Suppressor macrophage (primary cell): Measurements from ENCODE around the gene BRAF.
A peak's percentile ranks its signal among the peaks of the same experiment; 100 is the strongest.
"Not testable (repeated sequence)": the region's sequence is repeated elsewhere in the genome, so short reads cannot be mapped to it uniquely, and the experiment has no call there.

ENCODE experiments used
- DNase-seq, 4 experiments: peaks; one replicate each; pipeline ENCODE4 v3.0.0-alpha.2; 2020 to 2022

Gene BRAF

DNA sequence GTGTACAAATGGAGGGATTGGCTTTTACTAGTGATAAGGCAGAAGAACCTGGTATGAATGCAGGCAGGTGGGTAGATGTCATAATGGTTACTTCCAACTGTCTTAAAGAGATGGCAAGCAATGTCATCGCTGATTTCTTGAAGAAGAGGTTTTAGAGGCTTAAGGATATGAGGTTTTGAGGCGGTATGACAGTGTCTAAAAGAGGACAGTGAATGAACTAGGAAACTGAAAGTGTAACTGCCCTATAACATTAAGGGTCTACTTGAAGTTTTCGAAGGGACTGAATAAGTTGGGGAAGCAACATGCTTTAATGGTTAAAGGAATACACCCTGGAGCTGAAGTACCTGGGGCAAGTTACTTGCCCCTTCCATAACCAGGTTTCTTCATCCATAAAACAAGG, 157.3 kb downstream of the BRAF start:
- DNase-seq = no peak

- not testable (repeated sequence) for DNase-seq
Observed at GRCh38 chr7:140765441-140765840, 159.3 kb downstream of the BRAF start.

DNA sequence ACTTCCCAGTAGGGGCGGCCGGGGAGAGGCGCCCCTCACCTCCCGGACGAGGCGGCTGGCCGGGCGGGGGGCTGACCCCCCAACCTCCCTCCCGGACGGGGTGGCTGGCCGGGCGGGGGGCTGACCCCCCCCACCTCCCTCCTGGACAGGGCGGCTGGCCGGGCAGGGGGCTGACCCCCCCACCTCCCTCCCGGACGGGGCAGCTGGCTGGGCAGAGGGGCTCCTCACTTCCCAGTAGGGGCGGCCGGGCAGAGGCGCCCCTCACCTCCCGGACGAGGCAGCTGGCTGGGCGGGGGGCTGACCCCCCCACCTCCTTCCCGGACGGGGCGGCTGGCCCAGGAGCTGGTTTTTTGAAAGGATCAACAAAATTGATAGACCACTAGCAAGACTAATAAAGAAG, 161.6 kb downstream of the BRAF start:
- not testable (repeated sequence) for DNase-seq

DNA sequence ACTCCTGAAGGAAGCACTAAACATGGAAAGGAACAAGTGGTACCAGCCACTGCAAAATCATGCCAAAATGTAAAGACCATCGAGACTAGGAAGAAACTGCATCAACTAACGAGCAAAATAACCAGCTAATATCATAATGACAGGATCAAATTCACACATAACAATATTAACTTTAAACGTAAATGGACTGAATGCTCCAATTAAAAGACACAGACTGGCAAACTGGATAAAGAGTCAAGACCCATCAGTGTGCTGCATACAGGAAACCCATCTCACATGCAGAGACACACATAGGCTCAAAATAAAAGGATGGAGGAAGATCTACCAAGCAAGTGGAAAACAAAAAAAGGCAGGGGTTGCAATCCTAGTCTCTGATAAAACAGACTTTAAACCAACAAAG, 163.4 kb downstream of the BRAF start:
- not testable (repeated sequence) for DNase-seq

- no peak for DNase-seq
Observed at GRCh38 chr7:140754506-140754905, 170.2 kb downstream of the BRAF start.

DNA sequence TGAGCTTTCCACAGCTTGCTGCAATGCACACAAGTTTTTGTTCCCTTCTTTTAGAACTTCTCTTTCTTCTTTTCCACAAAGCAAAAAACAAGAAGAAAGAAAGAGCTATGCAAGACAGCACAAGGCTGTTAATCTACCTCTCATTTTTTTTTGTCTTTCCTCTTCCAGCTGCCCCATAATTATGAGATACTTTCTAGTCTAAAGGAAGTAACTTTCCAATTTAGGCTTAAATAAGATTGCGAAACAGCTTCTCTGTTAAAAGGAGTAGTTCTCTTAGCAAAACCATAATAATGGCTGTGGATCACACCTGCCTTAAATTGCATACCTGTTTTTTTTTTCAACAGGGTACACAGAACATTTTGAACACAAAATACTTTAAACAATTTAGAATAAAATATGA, 172.2 kb downstream of the BRAF start:
- peak; percentile 2 to 67 (median 34) for DNase-seq

- no peak for DNase-seq
Observed at GRCh38 chr7:140746751-140747150, 178.0 kb downstream of the BRAF start.

DNA sequence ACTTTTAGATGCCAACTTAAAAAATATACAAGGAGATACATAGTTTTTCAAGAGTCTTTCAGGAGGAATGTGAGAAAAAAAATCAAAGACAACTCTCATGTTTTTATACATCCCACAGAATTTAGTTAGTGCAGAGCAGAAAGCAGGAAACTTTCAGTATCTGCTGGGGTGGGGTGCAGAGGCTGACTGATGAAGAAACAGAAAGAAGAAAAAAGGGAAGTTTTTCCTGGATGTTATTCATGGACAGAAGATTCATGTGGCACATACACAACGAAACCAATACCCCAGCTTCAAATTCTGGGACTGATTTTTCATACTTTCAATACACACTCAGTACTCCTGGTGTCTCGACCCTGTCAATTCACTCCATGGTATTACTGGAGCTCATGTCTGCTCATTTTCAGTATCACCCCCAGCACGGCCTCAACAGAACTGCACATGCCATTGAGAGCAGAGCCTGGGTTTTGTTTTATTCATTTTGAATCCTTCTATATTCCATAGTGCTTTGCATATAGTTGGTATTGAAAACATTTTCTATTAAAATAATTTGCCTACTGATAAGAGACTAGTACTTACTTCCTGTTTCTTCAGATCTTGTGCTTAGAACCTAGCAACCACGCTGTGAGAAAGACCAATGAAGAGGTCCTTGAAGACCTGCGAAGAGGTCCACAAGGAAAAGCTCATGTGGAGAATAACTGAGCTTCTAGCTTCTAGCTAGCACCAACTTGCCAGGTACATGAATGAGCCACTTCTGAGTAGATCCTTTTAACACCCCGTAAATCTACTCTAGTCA, 179.3 kb downstream of the BRAF start:
- peak; percentile 7 to 55 (median 41) for DNase-seq

DNA sequence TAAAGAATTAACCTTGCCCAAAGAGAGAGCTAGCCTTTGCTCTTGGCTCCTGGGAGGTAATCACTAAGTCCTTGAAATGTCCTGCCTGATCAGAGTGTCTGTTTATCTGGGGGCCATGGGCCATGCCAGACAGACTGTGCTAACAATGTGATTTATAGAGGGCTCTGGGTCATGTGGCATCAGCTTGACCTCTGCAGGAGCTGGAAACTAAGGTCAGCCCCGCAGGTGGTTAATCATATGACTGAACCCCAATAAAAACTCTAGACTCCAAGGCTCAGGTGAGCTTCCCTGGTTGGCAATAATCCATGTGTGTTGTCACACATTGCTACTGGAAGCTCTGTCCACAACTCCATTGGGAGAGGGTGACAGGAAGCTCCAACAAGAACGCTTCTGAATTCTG, 180.7 kb downstream of the BRAF start:
- no peak for DNase-seq

DNA sequence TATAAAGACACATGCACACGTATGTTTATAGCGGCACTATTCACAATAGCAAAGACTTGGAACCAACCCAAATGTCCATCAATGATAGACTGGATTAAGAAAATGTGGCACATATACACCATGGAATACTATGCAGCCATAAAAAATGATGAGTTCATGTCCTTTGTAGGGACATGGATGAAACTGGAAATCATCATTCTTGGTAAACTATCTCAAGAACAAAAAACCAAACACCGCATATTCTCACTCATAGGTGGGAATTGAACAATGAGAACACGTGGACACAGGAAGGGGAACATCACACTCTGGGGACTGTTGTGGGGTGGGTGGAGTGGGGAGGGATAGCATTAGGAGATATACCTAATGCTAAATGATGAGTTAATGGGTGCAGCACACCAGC, 181.5 kb downstream of the BRAF start:
- DNase-seq = not testable (repeated sequence)

- DNase-seq = no peak
Observed at GRCh38 chr7:140738280-140738679, 186.4 kb downstream of the BRAF start.

DNA sequence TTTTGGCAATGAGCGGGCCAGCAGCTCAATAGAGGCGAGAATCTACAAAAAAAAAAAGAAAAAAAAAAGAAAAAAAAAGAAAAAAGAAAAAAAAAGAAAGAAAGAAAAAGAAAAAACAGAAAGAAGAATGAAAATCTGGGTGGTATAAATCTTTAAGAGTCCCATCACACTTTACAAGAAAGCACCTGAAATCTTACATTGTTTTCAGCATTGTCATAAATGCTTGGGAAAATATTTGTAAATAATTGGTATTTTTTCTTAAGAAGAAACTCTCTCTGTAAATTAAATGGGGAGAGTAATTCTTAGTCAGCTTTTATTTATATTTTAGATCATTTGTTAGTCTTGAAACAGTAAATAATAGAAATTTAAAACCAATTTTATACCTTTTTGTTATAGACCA, 190.0 kb downstream of the BRAF start:
- no peak for DNase-seq

GRCh38 chr7:140734096-140734495, 190.6 kb downstream of the BRAF start:
- DNase-seq = no peak

- DNase-seq = no peak
Observed at GRCh38 chr7:140732416-140732815, 192.3 kb downstream of the BRAF start.

- DNase-seq = peak; percentile 10 to 48 (median 26)
Observed at GRCh38 chr7:140726281-140726680, 198.4 kb downstream of the BRAF start.

- DNase-seq = no peak
Observed at GRCh38 chr7:140724706-140725105, 200.0 kb downstream of the BRAF start.

GRCh38 chr7:140723574-140723973, 201.2 kb downstream of the BRAF start:
- DNase-seq = no peak

DNA sequence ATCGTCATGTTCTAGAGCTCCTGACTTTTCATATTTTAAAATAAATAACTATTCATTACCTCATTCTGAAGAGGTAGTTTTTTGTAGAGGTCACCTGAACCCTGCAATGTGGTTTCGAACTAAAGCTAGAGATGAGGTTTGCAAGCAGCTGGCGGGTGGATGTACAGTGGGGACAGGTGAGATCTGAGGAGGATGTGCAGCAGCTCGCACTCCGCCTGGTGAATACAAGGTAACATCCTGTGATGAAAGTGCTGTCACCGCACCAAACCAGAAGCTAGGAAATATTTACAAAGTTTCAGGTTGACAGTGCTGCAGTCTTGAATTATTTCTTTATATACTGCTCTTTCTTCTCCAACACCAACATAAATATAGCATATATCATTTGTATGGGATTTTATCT, 201.7 kb downstream of the BRAF start:
- DNase-seq = no peak

DNA sequence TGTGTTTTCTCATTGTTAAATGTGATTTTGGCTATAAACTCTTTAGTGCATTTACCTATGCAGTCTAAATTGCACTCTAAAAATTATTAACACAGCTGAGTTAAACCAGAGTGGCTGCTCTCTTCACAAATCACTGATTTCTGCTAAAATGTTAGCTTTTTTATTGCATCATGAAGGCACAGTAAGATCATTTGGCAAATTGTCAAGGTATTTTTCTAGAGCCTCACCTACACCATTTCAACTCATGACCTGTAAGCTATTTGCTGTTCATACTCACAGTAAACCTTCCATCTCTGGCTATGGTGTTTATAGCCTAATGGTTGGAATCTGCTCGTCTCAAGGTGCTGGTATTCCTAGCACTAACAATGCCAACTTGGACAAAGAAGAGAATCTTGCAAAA, 202.5 kb downstream of the BRAF start:
- DNase-seq = no peak

DNA sequence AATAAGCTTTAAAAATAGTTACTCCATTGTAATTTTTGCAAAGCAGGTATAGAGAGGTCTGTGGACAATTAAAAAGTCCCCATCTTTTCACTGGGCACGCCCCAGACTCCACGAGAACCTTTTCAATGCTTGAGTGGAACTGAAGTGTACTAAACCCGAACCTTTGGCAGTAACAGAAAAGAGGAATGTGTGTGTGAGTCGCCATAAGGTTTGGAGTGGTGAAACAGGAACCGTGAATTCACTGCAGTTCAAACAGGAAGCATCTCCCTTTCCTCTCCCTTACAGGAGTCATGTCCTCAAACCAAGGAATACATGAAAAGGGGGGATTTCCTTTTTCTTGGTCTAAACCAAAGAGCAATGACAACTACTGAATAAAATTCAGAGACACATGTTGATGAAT, 205.0 kb downstream of the BRAF start:
- peak; percentile 29 to 70 (median 56) for DNase-seq

- DNase-seq = no peak
Observed at GRCh38 chr7:140714331-140715040, 210.2 kb downstream of the BRAF start.

DNA sequence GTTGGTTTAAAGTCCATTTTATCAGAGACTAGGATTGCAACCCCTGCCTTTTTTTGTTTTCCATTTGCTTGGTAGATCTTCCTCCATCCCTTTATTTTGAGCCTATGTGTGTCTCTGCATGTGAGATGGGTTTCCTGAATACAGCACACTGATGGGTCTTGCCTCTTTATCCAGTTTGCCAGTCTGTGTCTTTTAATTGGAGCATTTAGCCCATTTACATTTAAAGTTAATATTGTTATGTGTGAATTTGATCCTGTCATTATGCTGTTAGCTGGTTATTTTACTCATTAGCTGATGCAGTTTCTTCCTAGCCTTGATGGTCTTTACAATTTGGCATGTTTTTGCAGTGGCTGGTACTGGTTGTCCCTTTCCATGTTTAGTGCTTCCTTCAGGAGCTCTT, 212.3 kb downstream of the BRAF start:
- not testable (repeated sequence) for DNase-seq

DNA sequence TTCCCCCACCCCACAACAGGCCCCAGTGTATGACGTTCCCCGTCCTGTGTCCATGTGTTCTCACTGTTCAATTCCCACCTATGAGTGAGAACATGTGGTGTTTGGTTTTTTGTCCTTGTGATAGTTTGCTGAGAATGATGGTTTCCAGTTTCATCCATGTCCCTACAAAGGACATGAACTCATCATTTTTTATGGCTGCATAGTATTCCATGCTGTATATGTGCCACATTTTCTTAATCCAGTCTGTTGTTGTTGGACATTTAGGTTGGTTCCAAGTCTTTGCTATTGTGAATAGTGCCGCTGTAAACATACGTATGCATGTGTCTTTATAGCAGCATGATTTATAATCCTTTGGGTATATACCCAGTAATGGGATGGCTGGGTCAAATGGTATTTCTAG, 216.0 kb downstream of the BRAF start:
- not testable (repeated sequence) for DNase-seq

DNA sequence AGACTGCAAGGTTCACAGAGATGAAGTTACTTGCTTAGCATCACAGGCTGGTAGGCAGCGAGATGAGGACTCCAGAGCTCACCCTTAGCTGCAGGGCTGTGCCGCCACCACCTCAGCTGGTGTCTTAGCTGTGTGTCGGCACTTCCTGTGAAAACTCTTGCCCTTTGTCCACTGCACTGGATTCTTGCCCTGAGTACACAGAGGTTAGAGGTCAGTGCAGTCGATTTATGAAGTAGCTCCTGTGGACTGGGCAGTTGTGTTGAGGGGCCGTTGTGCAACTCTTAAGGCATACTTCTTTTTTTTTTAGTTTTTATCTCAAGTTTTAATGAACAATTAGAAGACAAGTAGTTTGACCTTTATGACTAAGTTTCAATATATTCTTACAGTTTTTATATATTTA, 217.6 kb downstream of the BRAF start:
- DNase-seq = no peak
